HUES64 (cell line): ENCODE data around the gene LRSAM1.

Experiments used
- H3K27ac ChIP-seq: 2 replicates; pipeline ENCODE4 v1.7.0; 2013; ENCODE audit warnings: low read depth, low read length, inconsistent platforms
- H3K27me3 ChIP-seq: 2 replicates; pipeline ENCODE4 v1.6.1; 2013; ENCODE audit warnings: mild to moderate bottlenecking, low read length; ENCODE audit not compliant: insufficient read depth
- H3K36me3 ChIP-seq: 2 replicates; pipeline ENCODE4 v1.6.1; 2013; ENCODE audit warnings: mild to moderate bottlenecking, low read length; ENCODE audit not compliant: insufficient read depth
- H3K4me1 ChIP-seq: 2 replicates; pipeline ENCODE4 v1.6.1; 2013; ENCODE audit warnings: mild to moderate bottlenecking, low read length, moderate library complexity; ENCODE audit not compliant: insufficient read depth
- H3K4me3 ChIP-seq: 2 replicates; pipeline ENCODE4 v1.5.1; 2013; ENCODE audit warnings: mild to moderate bottlenecking, low read length, moderate library complexity
- H3K9ac ChIP-seq: 2 replicates; pipeline ENCODE4 v1.6.1; 2013; ENCODE audit warnings: mild to moderate bottlenecking, low read depth, low read length
- H3K9me3 ChIP-seq: 2 replicates; pipeline ENCODE4 v1.6.1; 2013; ENCODE audit warnings: low read depth, low read length; ENCODE audit not compliant: insufficient read depth
- WGBS: fragments of 150-250, 120-280 bp; methylation state at CpG from one replicate; pipeline ENCODE4 v1.1.7; 2013; ENCODE audit warnings: missing lambda C conversion rate; 5-methylcytosine and 5-hydroxymethylcytosine counted together

Gene LRSAM1

DNA sequence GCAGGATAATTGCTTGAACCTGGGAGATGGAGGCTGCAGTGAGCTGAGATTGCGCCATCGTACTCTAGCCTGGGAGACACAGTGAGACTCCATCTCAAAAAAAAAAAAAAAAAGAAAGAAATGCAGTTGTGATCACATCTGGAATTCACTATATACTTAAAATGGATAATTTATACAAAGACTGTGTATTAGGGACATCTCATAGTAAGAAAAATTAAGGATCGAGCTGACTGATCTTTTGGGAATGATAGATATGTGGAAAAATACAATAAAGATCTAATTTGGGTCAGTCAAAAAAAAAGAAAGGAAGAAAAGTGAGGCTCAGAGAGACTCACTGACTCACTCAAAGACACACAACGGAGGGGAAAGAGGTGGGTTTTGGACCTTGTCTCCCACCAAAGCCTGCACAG, 87.5 kb downstream of the LRSAM1 start:
- 82% methylated on average over 4 of the region's 4 CpGs for WGBS
- Histone ChIP-seq H3K27me3 (no peaks in the 10 kb centered on the region), H3K4me3 (no peak overlapping the region), H3K9me3 (no peaks in the 10 kb centered on the region), H3K9ac (no peak overlapping the region), H3K4me1 (peaks cover 6% of the 10 kb centered on the region), H3K27ac (no peak overlapping the region), H3K36me3 (no peaks in the 10 kb centered on the region)

DNA sequence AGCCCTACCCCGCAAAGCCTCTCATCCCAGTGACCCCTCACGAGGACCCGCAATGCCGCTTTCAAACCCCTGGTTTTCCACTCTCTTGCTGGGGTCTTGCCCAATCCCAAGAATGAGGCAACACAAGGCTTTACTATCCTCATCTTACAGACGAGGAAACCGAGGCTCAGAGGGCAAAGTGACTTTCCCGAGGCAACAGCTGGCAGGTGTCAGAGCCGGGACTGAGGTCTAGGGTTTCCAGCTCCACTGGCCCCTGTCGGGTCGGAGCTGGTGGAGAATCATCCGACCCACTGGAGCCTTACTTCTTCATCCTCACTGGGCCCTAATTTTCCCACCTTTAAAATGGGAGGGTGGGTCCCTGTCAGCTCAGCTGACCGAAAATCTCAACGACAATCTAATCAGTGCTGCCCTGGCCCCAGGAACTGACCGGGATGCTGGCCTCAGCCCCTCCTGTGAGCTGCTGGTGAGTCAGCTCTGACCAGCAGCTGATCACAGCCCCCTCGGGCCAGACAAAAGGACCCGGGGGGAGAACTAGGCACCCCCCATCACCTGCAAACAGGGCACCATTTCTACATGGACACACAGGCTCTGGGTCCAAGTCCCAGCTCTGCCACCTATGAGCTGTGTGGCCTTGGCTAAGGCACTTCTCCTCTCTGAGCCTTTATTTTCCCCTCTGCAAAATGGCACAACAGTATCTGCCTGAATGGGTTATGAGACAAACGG, 88.1 kb downstream of the LRSAM1 start:
- H3K9me3 ChIP-seq: no peaks in the 10 kb centered on the region
- no peaks in the 10 kb centered on the region for H3K36me3 ChIP-seq
- peaks cover 6% of the 10 kb centered on the region for H3K4me1 ChIP-seq
- WGBS: 90% methylated on average over 17 of the region's 17 CpGs
- no peak overlapping the region for H3K4me3 ChIP-seq
- H3K27me3 ChIP-seq: no peaks in the 10 kb centered on the region
- H3K9ac ChIP-seq: no peak overlapping the region
- H3K27ac ChIP-seq: no peak overlapping the region

DNA sequence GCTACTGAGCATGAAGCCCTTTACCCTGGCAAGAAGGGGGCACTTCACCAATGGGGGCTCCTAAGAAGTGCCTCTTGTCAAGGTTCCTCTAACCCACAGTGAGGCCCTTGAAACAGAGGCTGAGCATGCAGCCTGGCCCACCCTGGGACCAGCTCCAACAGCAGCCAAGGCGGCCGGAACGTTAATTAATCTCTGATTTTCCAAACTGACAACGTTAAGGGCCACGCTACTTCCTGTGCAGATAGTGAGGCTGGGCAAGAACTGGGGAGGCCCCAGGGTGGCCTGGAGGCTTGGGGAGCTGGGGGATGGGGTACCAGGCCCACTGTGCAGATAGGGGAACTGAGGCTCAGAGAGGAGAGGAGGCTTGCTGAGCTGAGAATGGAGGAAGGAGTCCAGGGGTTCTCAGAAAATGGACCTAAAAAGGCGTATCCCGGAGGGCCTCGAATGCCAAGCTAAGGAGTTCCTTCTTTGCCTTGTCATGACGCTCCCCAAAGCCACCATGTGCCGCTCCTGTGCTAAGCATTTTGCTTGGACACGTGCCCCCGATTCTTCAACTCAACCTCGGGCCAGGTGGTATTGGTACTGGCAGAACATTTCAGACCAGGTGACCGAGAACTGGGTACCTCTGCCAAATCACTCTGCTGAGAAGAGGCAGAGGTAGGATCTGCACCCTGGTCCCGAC, 88.8 kb downstream of the LRSAM1 start:
- Histone ChIP-seq H3K9ac (no peak overlapping the region), H3K36me3 (no peaks in the 10 kb centered on the region), H3K9me3 (no peaks in the 10 kb centered on the region), H3K4me1 (peaks cover 6% of the 10 kb centered on the region), H3K27ac (no peak overlapping the region), H3K27me3 (no peaks in the 10 kb centered on the region), H3K4me3 (no peak overlapping the region)
- WGBS: 93% methylated on average over 15 of the region's 15 CpGs

DNA sequence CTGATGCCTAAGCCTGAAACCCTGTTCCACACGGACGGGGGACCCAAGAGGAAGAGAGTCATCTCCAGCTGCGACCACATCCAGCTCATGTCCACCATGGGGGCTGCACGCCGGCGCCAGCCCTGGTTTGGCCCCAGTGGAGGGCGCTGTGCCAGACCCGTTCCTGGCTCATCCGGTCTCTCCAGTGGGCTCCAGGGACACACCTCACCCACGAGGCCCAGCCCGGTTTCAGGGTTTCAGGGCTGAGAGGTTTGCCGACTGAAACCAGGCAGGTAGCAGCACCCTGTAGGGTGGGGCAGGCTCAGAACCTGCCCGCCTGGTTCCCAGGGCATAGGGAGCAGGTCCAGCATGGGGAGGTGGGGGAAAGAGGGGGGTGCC, 89.3 kb downstream of the LRSAM1 start:
- no peaks in the 10 kb centered on the region for H3K9me3 ChIP-seq
- H3K4me3 ChIP-seq: no peak overlapping the region
- 84% methylated on average over 13 of the region's 13 CpGs for WGBS
- H3K4me1 ChIP-seq: peaks cover 11% of the 10 kb centered on the region
- 0 out of 2 replicates have a peak overlapping the region, but pooled peaks have one; percentile 6 for H3K9ac ChIP-seq
- no peaks in the 10 kb centered on the region for H3K27me3 ChIP-seq
- H3K36me3 ChIP-seq: no peaks in the 10 kb centered on the region
- H3K27ac ChIP-seq: no peak overlapping the region

DNA sequence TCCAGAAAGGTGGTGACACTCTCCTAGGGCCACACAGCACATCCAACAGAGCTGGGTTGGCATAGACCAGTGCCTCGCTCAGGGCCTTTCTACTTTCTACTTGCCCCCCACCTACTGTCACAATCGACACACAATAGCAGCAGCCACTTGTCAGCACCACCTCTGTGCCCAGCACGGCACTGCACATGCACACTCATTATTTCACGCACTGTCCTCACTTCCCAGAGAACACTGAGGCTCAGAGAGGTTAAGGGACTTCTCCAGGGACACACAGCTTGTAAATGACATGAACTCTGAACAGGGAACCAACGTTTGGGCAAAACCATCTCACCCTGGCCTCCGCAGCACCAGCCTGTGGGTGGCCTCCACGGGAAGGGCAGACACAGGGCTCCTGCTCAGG, 89.9 kb downstream of the LRSAM1 start:
- no peak overlapping the region for H3K4me3 ChIP-seq
- H3K9me3 ChIP-seq: no peaks in the 10 kb centered on the region
- peaks cover 16% of the 10 kb centered on the region for H3K4me1 ChIP-seq
- H3K27ac ChIP-seq: no peak overlapping the region
- WGBS: 91% methylated on average over 7 of the region's 7 CpGs
- no peak overlapping the region for H3K9ac ChIP-seq
- H3K36me3 ChIP-seq: no peaks in the 10 kb centered on the region
- H3K27me3 ChIP-seq: no peaks in the 10 kb centered on the region

DNA sequence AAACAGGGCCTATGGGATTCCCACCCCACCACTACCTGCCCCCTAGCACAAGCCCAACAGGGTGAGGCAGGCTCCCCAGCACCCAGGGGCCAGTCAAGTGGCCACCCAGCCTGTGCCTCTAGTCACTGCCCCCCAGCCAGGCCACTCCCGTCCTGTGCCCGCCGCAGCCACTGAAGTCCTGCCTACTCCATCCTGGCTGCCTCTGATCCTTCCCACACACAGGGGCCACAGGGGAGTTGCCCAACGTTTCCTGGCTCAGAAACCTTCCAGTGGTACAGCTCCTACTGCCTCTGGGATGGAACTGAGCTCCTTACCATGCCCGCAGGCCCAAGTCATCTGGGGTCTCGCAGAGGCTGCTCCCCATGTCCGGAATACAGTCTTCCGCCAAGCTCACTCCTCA, 90.6 kb downstream of the LRSAM1 start:
- no peak overlapping the region for H3K4me3 ChIP-seq
- 91% methylated on average over 8 of the region's 8 CpGs for WGBS
- peaks cover 21% of the 10 kb centered on the region for H3K4me1 ChIP-seq
- H3K27ac ChIP-seq: no peak overlapping the region
- no peak overlapping the region for H3K9ac ChIP-seq
- H3K27me3 ChIP-seq: no peaks in the 10 kb centered on the region
- no peaks in the 10 kb centered on the region for H3K36me3 ChIP-seq
- H3K9me3 ChIP-seq: no peaks in the 10 kb centered on the region

DNA sequence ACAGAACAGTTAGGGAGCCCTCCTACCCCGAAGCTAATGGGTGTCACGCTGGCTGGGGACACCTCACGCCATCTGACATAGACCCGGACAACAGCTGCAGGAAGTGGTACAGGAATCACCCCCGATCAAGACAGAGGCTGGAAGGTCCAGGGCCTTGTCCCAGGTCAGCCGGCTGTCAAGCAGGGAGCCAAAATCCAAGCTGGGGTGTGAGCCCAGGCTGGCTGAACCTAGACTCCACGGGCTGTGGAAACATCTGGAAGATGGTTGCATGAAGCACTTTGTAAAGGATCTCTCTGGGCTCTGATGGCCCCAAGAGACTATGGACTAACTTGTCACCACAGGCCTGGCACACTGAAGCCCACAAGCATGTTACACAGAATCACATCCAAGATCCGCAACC, 91.9 kb downstream of the LRSAM1 start:
- Histone ChIP-seq H3K27ac (no peak overlapping the region), H3K27me3 (no peaks in the 10 kb centered on the region), H3K9ac (no peak overlapping the region), H3K36me3 (no peaks in the 10 kb centered on the region), H3K4me1 (peaks cover 15% of the 10 kb centered on the region), H3K9me3 (no peaks in the 10 kb centered on the region), H3K4me3 (no peak overlapping the region)
- WGBS: 93% methylated on average over 8 of the region's 8 CpGs

DNA sequence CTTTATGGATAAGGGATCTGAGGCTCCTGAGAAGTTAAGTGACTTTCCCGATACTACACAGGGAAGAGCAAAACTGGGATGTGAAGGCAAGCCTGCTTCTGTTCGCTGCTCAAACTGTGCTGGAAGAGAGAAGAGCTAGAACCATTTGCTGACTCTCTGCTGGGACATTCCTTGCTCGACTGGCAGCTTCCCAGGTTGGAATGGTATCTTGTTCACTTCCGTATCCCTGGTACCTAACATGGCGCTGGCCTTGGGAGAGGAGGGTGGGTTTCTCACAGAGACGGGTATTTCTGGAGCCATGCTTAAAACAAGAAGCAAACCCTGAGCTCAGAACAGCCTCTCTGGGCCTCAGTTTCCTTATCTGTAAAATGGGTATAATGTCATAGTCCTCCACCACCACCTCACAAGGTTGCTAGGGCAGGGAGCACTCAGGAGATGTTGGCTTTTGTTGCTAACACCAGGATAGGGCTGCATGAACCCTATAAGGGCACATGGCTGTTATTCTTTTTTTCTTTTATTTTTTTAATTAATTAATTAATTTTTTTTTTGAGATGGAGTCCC, 92.7 kb downstream of the LRSAM1 start:
- H3K27ac ChIP-seq: no peak overlapping the region
- no peaks in the 10 kb centered on the region for H3K27me3 ChIP-seq
- H3K4me3 ChIP-seq: no peak overlapping the region
- WGBS: 95% methylated on average over 6 of the region's 6 CpGs
- no peak overlapping the region for H3K9ac ChIP-seq
- H3K9me3 ChIP-seq: no peaks in the 10 kb centered on the region
- H3K4me1 ChIP-seq: peaks cover 15% of the 10 kb centered on the region
- no peaks in the 10 kb centered on the region for H3K36me3 ChIP-seq

DNA sequence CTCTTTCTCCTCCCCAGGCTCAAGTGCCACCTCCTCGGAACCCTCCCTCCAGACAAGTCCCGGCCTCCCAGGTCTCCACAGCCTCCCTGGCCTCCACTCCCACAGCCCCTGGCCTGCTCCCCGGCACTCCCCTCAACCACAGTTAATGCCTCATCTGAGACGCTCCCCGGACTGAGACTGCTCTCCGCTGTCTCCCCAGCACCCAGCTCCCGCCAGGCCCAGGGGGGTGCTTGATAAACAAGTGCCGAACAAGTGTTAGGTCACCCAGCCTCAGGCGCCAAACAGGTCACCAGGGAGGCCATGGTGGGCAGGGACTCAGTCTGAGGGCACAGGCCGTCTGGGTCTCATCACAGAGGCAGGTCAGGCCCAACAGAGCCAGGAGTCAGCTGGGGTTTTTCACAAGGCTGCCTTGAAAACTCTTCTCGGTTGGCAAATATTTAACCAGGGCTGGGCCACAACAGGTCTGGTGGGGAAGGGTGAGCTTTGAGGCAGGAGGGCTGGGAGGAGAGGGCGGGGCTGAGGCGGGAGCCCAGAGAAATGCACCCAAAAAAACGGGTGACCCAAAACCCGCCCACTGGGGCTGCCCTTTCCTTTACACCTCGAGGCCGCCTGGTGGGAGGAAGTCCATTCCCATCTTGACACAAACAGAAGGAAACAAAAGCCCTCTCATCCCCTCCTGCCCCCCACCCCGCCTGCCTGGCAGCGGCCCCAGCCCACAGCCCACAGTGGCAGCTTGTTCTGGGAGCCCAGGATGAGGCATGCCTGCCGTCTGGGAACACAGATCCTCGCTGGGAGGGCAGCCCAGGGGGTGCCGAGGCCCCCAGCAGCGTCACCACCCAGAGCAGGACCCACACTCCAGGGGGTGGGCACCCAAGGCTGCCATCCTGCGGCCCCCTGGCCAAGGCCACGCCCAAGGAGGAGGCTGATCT, 94.2 kb downstream of the LRSAM1 start:
- H3K36me3 ChIP-seq: no peaks in the 10 kb centered on the region
- no peak overlapping the region for H3K4me3 ChIP-seq
- peak overlapping the region; percentile 55; the same call in 1 of the 2 replicates for H3K27ac ChIP-seq
- H3K9ac ChIP-seq: peak overlapping the region; percentile 45; the same call in 1 of the 2 replicates
- 69% methylated on average over 25 of the region's 25 CpGs for WGBS
- no peaks in the 10 kb centered on the region for H3K9me3 ChIP-seq
- H3K4me1 ChIP-seq: peaks cover 15% of the 10 kb centered on the region
- H3K27me3 ChIP-seq: no peaks in the 10 kb centered on the region

DNA sequence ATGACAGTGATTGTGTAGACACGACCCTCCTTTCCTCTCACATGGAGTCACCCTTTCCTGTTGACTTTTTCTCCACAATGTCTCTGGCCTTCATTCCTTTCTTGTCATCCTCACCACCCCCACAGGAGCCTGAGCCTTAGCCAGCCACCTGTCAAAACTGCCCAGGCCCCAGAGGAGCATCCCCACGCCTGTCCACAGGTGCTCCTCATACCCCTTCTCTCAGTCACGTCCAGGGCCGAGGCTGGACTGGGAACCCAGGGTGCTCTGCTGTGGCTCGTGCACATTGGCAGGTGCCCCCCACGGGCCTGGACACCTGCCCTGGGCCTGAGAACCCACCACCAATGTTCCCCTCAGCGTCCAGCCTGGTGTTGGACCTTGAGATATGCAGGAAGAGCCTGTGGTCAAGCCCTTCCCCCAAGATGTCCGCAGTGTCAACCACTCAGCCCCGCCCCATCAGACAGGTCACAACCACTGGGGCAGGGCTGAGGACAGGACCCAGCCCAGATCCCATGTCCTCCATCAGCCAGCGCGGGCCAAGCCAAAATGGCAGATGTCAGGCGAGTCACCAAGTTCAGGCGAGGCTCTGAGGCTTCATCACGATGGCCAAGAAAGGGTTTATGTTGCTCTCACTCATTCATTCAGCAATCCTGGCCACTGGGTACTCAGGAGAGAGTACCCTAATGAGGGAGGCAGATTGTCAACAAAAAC, 95.0 kb downstream of the LRSAM1 start:
- H3K4me1 ChIP-seq: peaks cover 15% of the 10 kb centered on the region
- no peak overlapping the region for H3K9ac ChIP-seq
- no peak overlapping the region for H3K27ac ChIP-seq
- H3K27me3 ChIP-seq: no peaks in the 10 kb centered on the region
- no peaks in the 10 kb centered on the region for H3K9me3 ChIP-seq
- 91% methylated on average over 14 of the region's 14 CpGs for WGBS
- H3K4me3 ChIP-seq: no peak overlapping the region
- H3K36me3 ChIP-seq: no peaks in the 10 kb centered on the region
